Stomach (tissue), 4 donors: ENCODE results near the gene SMIM38.

ENCODE experiments used
- EP300 ChIP-seq: sonication (generic); formaldehyde crosslinking; IDR thresholded peaks from one replicate; pipeline ENCODE4 v1.6.1; 2017; ENCODE audit warnings: antibody characterized with exemption
- POLR2A ChIP-seq, 4 donors: fragments of 450-650 bp; IDR thresholded peaks; one replicate each; pipeline ENCODE4 v1.6.1; 2016; ENCODE audit warnings: antibody characterized with exemption in 4 of 4, control low read depth in 2 of 4, mild to moderate bottlenecking in 1 of 4, moderate library complexity in 1 of 4
- TF ChIP-seq, protein P1 (sequence below), 7 experiments: fragments of 450-650 bp in 4 of 7; fragments of 200-600 bp in 3 of 7; sonication (generic) in 3 of 7; IDR thresholded peaks; one replicate each; pipeline ENCODE4 v1.5.1; 2016 to 2019; ENCODE audit warnings: antibody characterized with exemption in 7 of 7, control low read depth in 2 of 7, mild to moderate bottlenecking in 1 of 7

GRCh38 chr11:69141742-69142141 is 14.0 kb upstream of the SMIM38 start:
- TF ChIP-seq, protein P1, sequence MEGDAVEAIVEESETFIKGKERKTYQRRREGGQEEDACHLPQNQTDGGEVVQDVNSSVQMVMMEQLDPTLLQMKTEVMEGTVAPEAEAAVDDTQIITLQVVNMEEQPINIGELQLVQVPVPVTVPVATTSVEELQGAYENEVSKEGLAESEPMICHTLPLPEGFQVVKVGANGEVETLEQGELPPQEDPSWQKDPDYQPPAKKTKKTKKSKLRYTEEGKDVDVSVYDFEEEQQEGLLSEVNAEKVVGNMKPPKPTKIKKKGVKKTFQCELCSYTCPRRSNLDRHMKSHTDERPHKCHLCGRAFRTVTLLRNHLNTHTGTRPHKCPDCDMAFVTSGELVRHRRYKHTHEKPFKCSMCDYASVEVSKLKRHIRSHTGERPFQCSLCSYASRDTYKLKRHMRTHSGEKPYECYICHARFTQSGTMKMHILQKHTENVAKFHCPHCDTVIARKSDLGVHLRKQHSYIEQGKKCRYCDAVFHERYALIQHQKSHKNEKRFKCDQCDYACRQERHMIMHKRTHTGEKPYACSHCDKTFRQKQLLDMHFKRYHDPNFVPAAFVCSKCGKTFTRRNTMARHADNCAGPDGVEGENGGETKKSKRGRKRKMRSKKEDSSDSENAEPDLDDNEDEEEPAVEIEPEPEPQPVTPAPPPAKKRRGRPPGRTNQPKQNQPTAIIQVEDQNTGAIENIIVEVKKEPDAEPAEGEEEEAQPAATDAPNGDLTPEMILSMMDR (IDR thresholded peaks at IDR 0.05), result no peak
- TF ChIP-seq POLR2A (IDR thresholded peaks at IDR 0.05), result no peak
- TF ChIP-seq EP300, result no peak
